Caki2 (cell line): ENCODE results near the gene PRR7. TPM values are rescaled to one million over a fixed set of nuclear protein-coding genes. Genes with fewer than 3 reads are reported as not detected.

Experiments used
- DNase-seq: peaks from one replicate; pipeline ENCODE4 v3.0.0-alpha.2; 2015; ENCODE audit warnings: low read depth
- in situ Hi-C: cut with HindIII; loops from 2 replicates; pipeline ENCODE4 v1.10.0; 2016; ENCODE audit warnings: low sequenced_read_pairs, low pct_unique_long_range_greater_than_20kb, mixed read lengths
- total RNA-seq: library from RNA; depleted of rRNA; stranded (reverse); fragments of >200 nt; shearing (Covaris generic); gene quantifications from 2 replicates; pipeline ENCODE4 v1.2.3, GENCODE V29; 2014; ENCODE audit warnings: low replicate concordance

PRR7 gene
- total RNA-seq, 1 experiment from 2014 or later: 50.5 TPM

- no peak for DNase-seq
- in situ Hi-C loops: no loop called here
Measured at GRCh38 chr5:177458912-177459350, 12.3 kb downstream of the PRR7 start.

DNA sequence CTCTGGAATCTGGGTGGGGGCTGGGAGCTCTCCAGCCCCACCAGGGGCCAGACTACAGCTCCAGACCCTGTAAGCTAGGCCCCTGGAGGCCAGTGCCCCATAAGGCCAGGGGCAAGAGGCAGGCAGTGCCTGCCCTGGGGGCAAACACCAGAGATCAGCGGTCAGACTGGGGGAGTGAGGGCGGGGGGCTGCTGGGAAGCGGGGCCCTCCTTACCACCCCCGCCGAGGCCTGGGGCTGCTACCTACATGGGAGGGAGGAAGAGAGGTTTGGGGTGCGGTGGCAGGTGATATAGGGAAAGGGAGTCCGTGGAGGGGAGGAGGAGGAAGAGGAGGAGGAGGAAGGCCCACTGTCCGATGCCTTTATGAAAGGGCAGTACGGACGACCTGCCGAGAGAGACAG is 12.7 kb downstream of the PRR7 start:
- DNase-seq: no peak
- in situ Hi-C loops: no loop called here

DNA sequence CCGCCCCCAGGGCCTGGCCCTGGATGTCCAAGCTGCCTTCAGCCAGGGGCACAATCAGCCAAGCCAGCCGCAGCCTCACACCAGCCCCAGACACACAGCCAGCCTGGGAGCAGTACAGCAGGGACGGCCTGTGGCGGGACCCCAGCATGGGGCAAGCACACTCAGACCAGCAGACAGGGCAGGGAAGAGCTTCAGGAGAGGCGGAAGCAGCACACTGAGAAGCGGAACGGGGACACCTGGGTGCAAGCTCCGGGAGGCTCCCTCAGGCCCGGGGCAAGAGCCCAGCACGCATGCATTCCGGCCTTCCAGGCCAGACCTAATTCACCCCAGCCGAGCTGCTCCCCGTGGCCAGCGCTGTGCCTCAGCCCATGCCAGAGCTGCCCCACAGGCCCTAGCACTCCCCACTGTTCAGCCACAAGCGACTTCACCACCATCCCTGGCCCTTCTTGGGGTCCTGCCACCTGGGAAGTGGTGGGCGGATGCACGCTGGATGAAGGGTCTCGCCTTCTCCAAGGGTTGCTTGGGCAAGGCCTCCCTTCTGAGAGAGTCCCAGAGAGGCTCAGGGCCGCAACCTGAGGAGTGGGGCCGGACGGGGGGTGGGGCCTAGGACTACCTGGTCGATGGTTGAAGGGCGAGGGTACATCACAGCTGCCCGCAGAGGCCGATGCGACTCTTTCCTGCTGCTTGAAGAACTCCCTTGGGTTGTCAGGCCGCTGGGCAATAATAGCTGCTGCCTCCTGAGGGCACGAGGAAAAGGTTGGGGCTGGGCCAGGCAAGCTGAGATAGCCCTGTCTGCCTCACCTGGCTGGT is 13.4 kb downstream of the PRR7 start:
- DNase-seq: no peak
- in situ Hi-C loops: no loop called here

DNA sequence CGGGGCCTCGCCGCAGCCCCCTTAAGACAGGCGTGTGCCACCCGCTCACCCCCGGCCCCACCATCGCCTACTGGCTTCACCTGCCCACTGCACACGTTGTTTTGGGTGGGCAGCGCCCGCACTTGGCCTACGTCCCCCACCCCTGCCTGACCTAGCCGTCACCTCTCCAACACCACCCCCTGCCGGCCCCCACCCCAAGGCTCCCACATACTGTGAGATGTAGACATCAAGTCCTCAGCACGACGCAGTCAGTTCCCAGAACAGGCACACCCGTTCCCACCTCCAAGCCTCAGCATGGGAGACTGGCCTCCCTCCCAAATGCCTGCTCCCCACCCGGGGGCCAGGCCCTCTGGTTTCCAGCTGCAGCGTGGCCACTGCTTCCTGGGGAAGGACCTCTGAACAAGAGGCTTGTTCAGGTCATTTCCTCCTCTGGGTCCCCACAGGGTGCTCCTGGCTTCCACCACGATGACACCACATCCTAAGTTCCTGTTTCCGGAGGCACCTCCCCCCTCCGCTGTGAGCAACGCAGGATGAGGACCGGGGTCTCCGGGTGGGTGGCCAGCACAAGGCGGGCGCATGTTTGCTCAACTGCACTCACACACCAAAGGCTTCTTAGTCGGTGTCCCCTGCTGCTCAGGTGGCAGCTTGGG is 15.5 kb downstream of the PRR7 start:
- no peak for DNase-seq
- in situ Hi-C loops: no loop called here

- in situ Hi-C loops: no loop called here
Measured at GRCh38 chr5:177465044-177465443, 18.4 kb downstream of the PRR7 start.

GRCh38 chr5:177466861-177467260 is 20.2 kb downstream of the PRR7 start:
- in situ Hi-C loops: no loop called here
- no peak for DNase-seq

More at GRCh38 chr5:177465044-177465443, 18.4 kb downstream of the PRR7 start:
- no peak for DNase-seq

DNA sequence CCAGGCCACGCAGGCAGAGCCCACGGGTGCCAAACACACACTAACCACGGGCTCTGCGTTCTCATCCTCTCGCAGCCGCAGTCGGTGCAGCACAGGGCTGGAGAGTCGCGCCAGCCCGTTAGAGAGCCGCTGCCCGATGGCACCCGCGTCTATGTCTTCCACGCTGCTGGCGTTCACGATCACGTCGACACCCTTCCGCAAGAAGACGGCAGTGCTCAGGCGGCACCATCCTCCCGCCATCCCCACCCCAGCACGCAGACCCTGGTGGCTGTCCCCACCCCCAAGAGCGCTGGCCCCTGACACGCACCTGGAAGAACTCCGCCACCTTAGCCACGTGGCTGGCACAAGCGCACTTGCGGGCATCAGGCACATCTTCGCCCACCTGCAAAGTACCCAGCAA is 20.8 kb downstream of the PRR7 start:
- in situ Hi-C loops: no loop called here
- DNase-seq: no peak

DNA sequence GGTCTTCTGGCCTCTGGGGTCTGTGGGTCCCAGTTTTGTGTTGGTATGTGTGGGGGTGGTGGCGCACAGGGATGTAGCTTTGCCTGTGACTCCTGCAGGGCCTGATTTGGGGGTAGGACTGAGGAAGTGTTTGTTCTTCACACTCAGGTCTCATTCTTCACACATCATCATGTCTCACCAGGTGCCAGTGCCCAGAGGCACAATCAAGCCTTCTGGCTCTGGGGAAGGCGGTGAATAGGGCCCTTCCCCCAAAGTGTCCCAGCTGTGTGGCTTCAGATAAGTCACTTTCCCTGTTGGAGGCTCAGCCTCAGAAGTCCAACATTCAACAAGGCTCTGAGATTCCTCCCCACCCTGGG is 21.7 kb downstream of the PRR7 start:
- in situ Hi-C loops: no loop called here
- no peak for DNase-seq

DNA sequence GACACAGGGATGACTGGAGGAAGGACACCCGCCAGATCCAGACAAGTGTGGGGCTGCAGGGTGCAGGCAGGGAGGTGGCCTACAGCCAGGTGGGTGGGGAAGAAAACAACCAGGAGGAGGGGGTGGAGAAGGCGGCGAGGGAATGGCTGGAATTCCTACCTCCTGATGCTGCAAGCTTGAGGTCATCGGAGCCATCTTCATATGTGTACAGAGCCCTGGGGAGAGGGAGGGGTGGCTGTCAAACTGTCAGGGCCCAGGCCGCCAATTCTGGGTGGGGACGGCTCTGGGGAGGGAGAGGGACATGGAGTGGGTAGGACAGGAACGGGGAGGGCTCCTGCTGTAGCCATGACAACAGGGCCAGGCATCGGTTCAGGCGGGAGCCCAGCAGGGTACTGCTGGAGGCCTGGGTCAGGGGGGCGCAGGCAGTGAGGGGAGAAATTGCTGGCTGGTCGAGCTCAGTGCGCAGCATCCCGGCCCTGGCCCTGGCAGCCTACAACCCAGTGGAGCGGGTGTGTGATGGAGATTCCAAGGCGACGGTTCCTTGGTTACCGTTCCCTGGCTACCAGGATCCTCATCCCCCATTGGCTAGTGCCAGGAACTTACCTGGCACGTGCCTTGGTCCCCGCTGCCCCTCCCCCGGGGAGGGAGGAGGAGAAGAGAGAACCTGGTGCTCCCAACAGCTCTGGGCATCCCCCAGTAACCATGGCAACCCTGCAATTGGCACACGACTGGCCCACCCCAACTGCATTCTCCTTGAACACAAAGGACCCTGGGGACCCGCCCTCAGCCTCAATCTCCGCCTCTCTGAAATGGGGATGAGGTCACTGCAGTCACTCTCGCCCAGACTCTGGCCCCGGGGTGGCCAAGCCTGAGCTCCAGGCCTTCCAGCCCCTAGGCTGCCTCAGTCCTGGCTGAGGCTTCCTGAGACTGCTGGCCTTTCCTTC is 22.3 kb downstream of the PRR7 start:
- DNase-seq: no peak
- in situ Hi-C loops: no loop called here

DNA sequence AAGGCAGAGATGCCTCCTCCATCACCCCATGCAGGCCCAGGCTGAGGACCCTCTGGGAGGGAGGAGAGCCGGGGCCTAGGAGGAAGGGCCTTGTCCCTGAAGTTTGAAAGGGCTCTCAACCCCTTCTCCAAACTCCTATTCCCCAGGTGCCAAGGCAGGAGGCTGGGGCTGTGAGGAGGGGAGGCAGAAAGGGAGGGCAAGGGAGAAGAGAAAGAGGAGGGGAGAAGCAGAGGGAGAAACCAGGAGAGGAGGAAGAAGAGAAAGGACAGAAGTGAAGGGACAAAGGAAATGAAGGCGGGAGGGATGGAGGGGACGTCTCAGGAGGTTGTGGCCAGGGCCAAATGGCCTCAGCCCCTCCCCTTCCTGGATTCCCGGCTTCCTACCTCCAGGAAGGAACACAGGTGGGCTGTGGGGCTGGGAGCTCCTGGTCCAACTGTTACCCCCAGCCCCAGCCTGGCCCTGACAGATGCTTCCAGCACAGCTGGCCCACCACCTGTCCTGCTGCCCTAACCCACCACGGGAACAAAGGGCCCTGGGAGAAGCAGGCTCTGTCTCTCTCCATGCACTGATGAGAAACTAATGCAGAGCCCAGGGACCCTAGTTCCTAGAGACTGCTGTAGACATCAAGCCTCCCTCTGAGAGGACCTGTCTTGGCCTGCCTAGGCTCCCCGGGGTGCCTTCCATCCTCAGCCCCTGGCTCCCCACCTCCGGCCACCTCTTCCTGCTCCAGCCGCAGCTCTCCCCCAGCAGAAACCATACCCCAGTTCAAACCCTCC is 23.3 kb downstream of the PRR7 start:
- DNase-seq: no peak
- in situ Hi-C loops: no loop called here

DNA sequence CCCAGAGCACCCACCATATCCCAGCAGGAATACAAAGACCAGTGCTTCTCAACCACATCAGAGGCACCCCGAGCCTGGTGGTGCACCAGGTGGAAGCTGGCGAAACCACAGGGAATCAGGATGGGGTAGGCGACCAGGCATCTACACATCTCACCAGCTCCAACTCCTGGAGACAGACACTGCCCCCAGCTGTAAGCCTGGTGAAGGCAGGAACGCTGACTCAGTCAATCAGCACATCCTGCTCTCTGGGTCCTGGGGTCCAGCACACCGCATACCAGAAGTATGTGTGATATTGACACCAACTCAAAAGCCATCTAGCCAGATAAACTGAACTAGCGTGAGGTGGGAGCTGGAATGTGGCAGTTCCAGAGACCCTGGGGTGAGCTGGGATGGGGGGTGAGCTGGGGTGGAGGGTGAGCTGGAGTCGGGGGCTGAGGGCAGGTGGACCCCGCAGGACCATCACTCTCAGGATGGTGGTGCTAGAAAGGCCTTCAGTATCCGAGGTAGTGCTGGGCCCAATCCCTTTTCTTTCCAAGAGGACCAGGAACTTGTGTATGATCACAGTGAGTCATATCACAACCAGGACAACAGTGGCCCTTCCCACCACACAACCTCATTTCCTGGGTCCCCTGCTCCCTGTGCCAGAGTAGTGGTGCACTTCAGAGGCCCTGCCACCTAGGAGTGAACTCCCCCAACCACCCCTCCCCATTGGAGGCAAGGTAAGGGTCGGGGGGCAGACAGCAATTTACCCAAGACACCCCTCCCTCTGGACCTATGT is 24.3 kb downstream of the PRR7 start:
- no peak for DNase-seq
- in situ Hi-C loops: no loop called here

- no peak for DNase-seq
- in situ Hi-C loops: no loop called here
Measured at GRCh38 chr5:177471610-177472356, 25.2 kb downstream of the PRR7 start.

DNA sequence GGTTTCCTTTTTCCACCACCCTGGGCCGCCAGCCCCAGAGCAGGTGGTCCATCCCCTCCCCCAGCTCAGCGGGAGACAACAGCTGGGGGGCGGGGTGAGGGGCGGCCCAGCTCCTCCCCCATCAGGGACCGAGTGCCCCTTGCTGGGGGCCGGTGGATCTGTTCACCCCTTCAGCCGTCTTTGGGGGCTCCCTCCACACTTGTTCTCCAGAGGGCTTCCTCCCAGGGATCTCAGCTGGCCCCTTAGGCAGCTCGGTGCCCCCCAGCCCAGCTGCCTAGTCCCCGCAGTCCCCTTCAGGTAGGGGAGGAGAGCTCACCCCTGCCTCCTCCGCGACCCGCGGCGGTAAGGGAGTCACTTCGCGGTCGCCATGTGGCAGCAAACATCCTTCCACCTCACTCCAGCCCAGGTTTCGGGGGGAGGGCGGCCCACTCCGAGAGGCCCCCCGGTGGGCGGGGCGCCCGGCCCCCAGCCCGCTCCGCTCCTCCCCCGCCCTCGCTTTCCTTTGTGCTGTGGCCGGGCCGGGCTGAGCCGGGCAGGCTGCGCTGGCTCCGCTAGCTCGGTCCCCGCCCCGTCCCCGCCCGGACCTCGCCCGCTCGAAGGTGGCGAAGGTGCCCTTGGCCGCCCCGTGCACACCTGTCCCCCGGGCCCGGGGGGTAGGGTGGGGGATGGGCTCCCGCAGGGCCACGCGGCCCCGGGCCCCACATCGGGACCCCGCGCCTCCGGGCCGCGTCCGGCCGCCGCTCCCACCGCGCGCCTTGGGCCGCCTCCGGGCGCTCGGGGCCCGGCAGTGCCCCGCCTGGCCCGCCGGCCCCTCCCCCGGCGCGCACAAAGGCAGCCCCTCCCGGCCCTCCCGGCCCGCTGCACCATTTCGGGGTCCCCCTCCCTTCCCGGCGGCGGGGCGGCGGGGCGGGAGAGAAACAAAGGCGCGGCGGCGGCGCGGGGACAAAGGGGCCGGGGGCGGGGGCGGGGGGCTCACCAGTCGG is 26.1 kb downstream of the PRR7 start:
- no peak for DNase-seq

GRCh38 chr5:177473443-177474001 is 26.9 kb downstream of the PRR7 start, which contains the start of gene DBN1:
TSS of gene DBN1 (minus strand) at chr5:177473634. CDS start at chr5:177473521, 113 bp downstream.
- DNase-seq: no peak

More for the DNA sequence above, 26.1 kb downstream of the PRR7 start:
- in situ Hi-C loops: no loop called here

DNA sequence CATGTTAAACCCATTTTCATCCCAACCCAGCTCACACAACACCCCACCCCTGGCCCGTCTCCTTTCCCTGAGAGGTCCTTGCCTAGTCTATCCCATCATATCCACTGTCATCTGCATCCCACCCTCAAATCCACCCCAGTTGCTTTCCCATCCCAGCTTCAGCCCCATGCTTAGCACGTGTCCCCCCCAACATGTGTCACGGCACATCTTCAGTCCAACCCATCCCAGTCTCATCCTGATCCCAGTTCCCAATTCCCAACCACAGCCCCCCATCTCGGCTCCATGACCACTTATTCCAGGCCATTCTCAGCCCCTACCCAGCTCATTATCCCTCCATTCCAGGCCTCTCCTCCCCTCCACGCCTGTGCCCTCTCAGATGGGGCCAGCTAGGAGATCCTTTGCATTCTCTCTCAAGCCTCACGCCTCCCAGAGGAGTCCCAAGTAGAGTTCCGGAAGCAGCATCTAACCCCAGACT is 27.4 kb downstream of the PRR7 start:
- in situ Hi-C loops: no loop called here
- DNase-seq: no peak

More at GRCh38 chr5:177473443-177474001, 26.9 kb downstream of the PRR7 start, which contains the start of gene DBN1:
- in situ Hi-C loops: no loop called here
